A673 (cell line): ENCODE measurements around the gene PRSS21. TPM values are rescaled to one million over a fixed set of nuclear protein-coding genes. Genes with fewer than 3 reads are reported as not detected.

ENCODE experiments used
- BruUV-seq: library from RNA; stranded (reverse); fragments of 400-500 nt; replicated peaks from 2 replicates; lab custom pipeline; 2021; lab: Mats Ljungman, UMichigan
- CTCF ChIA-PET: fragments of 300-600 bp; sonication (Branson Sonifier 250); formaldehyde crosslinking; loops from one replicate; lab custom pipeline; 2022; ENCODE audit warnings: antibody characterized with exemption; lab: Charles Lee
- POLR2A ChIA-PET: fragments of 300-600 bp; sonication (Branson Sonifier 250); formaldehyde crosslinking; loops from one replicate; lab custom pipeline; 2022; ENCODE audit warnings: antibody characterized with exemption; ENCODE audit not compliant: low non-redundant PET; lab: Charles Lee
- DNase-seq: peaks from one replicate; pipeline ENCODE4 v3.0.0-alpha.2; 2015; ENCODE audit warnings: low spot score
- H3K27ac ChIP-seq: fragments of 200-600 bp; sonication (generic); 2 replicates; pipeline ENCODE4 v1.5.1; 2016; ENCODE audit warnings: mixed run types, low read depth, mild to moderate bottlenecking, mixed read lengths, antibody characterized with exemption, low read length; ENCODE audit not compliant: poor library complexity, severe bottlenecking
- H3K27me3 ChIP-seq: fragments of 200-600 bp; sonication (generic); replicated peaks from 2 replicates; pipeline ENCODE4 v1.6.1; 2017; ENCODE audit warnings: mixed run types, low read depth, mild to moderate bottlenecking, mixed read lengths, antibody characterized with exemption, low read length; ENCODE audit not compliant: insufficient read depth, poor library complexity
- H3K36me3 ChIP-seq: fragments of 200-600 bp; sonication (generic); 2 replicates; pipeline ENCODE4 v1.6.1; 2016; ENCODE audit warnings: mixed run types, mild to moderate bottlenecking, mixed read lengths, antibody characterized with exemption, low read length; ENCODE audit not compliant: insufficient read depth, poor library complexity, severe bottlenecking
- H3K4me1 ChIP-seq: fragments of 200-600 bp; sonication (generic); 2 replicates; pipeline ENCODE4 v1.6.1; 2017; ENCODE audit warnings: mixed run types, mild to moderate bottlenecking, mixed read lengths, antibody characterized with exemption, low read length; ENCODE audit not compliant: insufficient read depth, poor library complexity, severe bottlenecking
- H3K4me3 ChIP-seq: fragments of 200-600 bp; sonication (generic); 2 replicates; pipeline ENCODE4 v1.5.1; 2016; ENCODE audit warnings: low read depth, mixed run types, mild to moderate bottlenecking, mixed read lengths, low read length; ENCODE audit not compliant: poor library complexity, severe bottlenecking
- H3K9me3 ChIP-seq: fragments of 200-600 bp; sonication (generic); 2 replicates; pipeline ENCODE4 v1.6.1; 2016; ENCODE audit warnings: mixed run types, low read depth, mild to moderate bottlenecking, mixed read lengths, antibody characterized with exemption, low read length; ENCODE audit not compliant: poor library complexity, severe bottlenecking
- CTCF ChIP-seq: fragments of 300-800, 200-600 bp; sonication (generic); conservative IDR thresholded peaks from 2 replicates; pipeline ENCODE4 v1.5.1; 2017; ENCODE audit warnings: low read depth, mild to moderate bottlenecking, antibody characterized with exemption, low read length, moderate library complexity, mixed read lengths
- EZH2 ChIP-seq: fragments of 200-600 bp; sonication (generic); IDR thresholded peaks from 2 replicates; pipeline ENCODE4 v1.6.1; 2017; ENCODE audit warnings: borderline replicate concordance, low read depth, mild to moderate bottlenecking, mixed read lengths, antibody characterized with exemption, low read length; ENCODE audit not compliant: poor library complexity, severe bottlenecking
- intact Hi-C: fragments of 100-400 bp; cut with micrococcal nuclease; formaldehyde crosslinking; loops from one replicate; pipeline ENCODE4 v1.10.0; 2022; ENCODE audit not compliant: unreplicated experiment
- total RNA-seq: library from RNA; stranded (reverse); gene quantifications from 2 replicates; pipeline ENCODE4 v1.2.3, GENCODE V29; 2021

PRSS21 gene
- total RNA-seq, 1 experiment from 2014 or later = not detected

GRCh38 chr16:2825049-2825742 lies 8.2 kb downstream of the PRSS21 start:
- Histone ChIP-seq H3K4me3 (no peak overlapping the region), H3K9me3 (no peaks in the 10 kb centered on the region), H3K27me3 (no peaks in the 10 kb centered on the region), H3K4me1 (no peaks in the 10 kb centered on the region), H3K36me3 (no peaks in the 10 kb centered on the region), H3K27ac (no peak overlapping the region)
- ChIA-PET POLR2A (no interaction called here), CTCF (no interaction called here)
- TF ChIP-seq EZH2 (no peak), CTCF (no peak)
- intact Hi-C loops = no loop called here
- BruUV-seq = no TSS peak
- no peak for DNase-seq

- H3K4me3 ChIP-seq = no peak overlapping the region
- H3K27ac ChIP-seq = no peak overlapping the region
- intact Hi-C loops = no loop called here
- H3K27me3 ChIP-seq = no peaks in the 10 kb centered on the region
- ChIA-PET POLR2A (no interaction called here), CTCF (no interaction called here)
- TF ChIP-seq CTCF (no peak), EZH2 (no peak)
- H3K36me3 ChIP-seq = no peaks in the 10 kb centered on the region
- DNase-seq = no peak
- no peaks in the 10 kb centered on the region for H3K9me3 ChIP-seq
- H3K4me1 ChIP-seq = no peaks in the 10 kb centered on the region
- BruUV-seq = no TSS peak
Measured at GRCh38 chr16:2825906-2826305, 8.9 kb downstream of the PRSS21 start.

GRCh38 chr16:2826591-2827373 lies 9.7 kb downstream of the PRSS21 start:
- TF ChIP-seq EZH2 (no peak), CTCF (no peak)
- Histone ChIP-seq H3K4me3 (no peak overlapping the region), H3K36me3 (no peaks in the 10 kb centered on the region), H3K4me1 (no peaks in the 10 kb centered on the region), H3K27me3 (no peaks in the 10 kb centered on the region), H3K9me3 (no peaks in the 10 kb centered on the region), H3K27ac (no peak overlapping the region)
- CTCF ChIA-PET = no interaction called here
- no TSS peak for BruUV-seq
- no peak for DNase-seq
- intact Hi-C loops = no loop called here
- POLR2A ChIA-PET = no interaction called here
